ENCODE results near the gene SPDYA. TPM values are rescaled to one million over a fixed set of nuclear protein-coding genes. Genes with fewer than 3 reads are reported as not detected.
"Not testable (repeated sequence)": the region's sequence is repeated elsewhere in the genome, so short reads cannot be mapped to it uniquely, and the experiment has no call there.

The SPDYA gene
- total RNA-seq, 2 experiments from 2014 or later = 1.4 to 1.9 TPM

- POLR2A ChIA-PET = interaction anchor here (0.7 kb wide), 3 partner anchors 119 to 196 kb away, joined by 3 to 5 read pairs (median 4); no protein-coding TSS in a partner anchor
- peaks cover 34% of the 10 kb centered on the region for H3K36me3 Mint-ChIP-seq
- not testable (repeated sequence) for H3K27me3 Mint-ChIP-seq; H3K4me1 Mint-ChIP-seq; H3K27ac Mint-ChIP-seq; ATAC-seq (ENCODE audit: low read depth); H3K9me3 Mint-ChIP-seq; H3K4me3 Mint-ChIP-seq; DNase-seq
These were observed 26.1 kb upstream of the SPDYA start for GRCh38 chr2:28784570-28784969.

- POLR2A ChIA-PET = no interaction called here
- Mint-ChIP-seq H3K36me3 (peaks cover 61% of the 10 kb centered on the region), H3K27me3 (no peaks in the 10 kb centered on the region), H3K9me3 (peaks cover 9% of the 10 kb centered on the region), H3K4me1 (peaks cover 11% of the 10 kb centered on the region), H3K4me3 (no peak overlapping the region), H3K27ac (no peak overlapping the region)
- no peak for DNase-seq
- no peak for ATAC-seq (ENCODE audit: low read depth)
These were observed 14.0 kb upstream of the SPDYA start for GRCh38 chr2:28796620-28797019.

GRCh38 chr2:28801726-28802125, 8.9 kb upstream of the SPDYA start:
- H3K36me3 Mint-ChIP-seq = peaks cover 53% of the 10 kb centered on the region

GRCh38 chr2:28802975-28803429, 7.6 kb upstream of the SPDYA start:
- peaks cover 42% of the 10 kb centered on the region for H3K36me3 Mint-ChIP-seq
- H3K4me3 Mint-ChIP-seq = no peak overlapping the region
- H3K27ac Mint-ChIP-seq = no peak overlapping the region
- POLR2A ChIA-PET = no interaction called here
- no peaks in the 10 kb centered on the region for H3K9me3 Mint-ChIP-seq
- H3K4me1 Mint-ChIP-seq = peaks cover 2% of the 10 kb centered on the region
- H3K27me3 Mint-ChIP-seq = no peaks in the 10 kb centered on the region
- ATAC-seq (ENCODE audit: low read depth) (no peak), DNase-seq (no peak)

More at GRCh38 chr2:28801726-28802125, 8.9 kb upstream of the SPDYA start:
- ATAC-seq (ENCODE audit: low read depth) (no peak), DNase-seq (no peak)
- Mint-ChIP-seq H3K4me1 (peaks cover 2% of the 10 kb centered on the region), H3K4me3 (no peak overlapping the region), H3K27ac (no peak overlapping the region), H3K9me3 (peaks cover 2% of the 10 kb centered on the region), H3K27me3 (no peaks in the 10 kb centered on the region)
- POLR2A ChIA-PET = interaction anchor here (0.6 kb wide), 1 partner anchor 13 kb away, joined by 3 read pairs; no protein-coding TSS in a partner anchor

GRCh38 chr2:28809927-28810326, 707 bp upstream of the SPDYA start:
- DNase-seq (no peak), ATAC-seq (ENCODE audit: low read depth) (no peak)
- Mint-ChIP-seq H3K9me3 (no peaks in the 10 kb centered on the region), H3K36me3 (peaks cover 17% of the 10 kb centered on the region), H3K27ac (no peak overlapping the region), H3K27me3 (peaks cover 9% of the 10 kb centered on the region), H3K4me1 (peaks cover 8% of the 10 kb centered on the region), H3K4me3 (peak overlapping the region; percentile 85)
- POLR2A ChIA-PET = interaction anchor here (0.7 kb wide), 2 partner anchors 11 to 81 kb away, joined by 4 to 5 read pairs; no protein-coding TSS in a partner anchor

GRCh38 chr2:28818053-28818452, 7.4 kb downstream of the SPDYA start:
- ATAC-seq (ENCODE audit: low read depth) = no peak
- no peak overlapping the region for H3K27ac Mint-ChIP-seq
- H3K9me3 Mint-ChIP-seq = no peaks in the 10 kb centered on the region
- POLR2A ChIA-PET = no interaction called here
- peaks cover 2% of the 10 kb centered on the region for H3K4me1 Mint-ChIP-seq
- no peak overlapping the region for H3K4me3 Mint-ChIP-seq
- peaks cover 10% of the 10 kb centered on the region for H3K27me3 Mint-ChIP-seq
- no peaks in the 10 kb centered on the region for H3K36me3 Mint-ChIP-seq
- no peak for DNase-seq

GRCh38 chr2:28821295-28821958, 10.8 kb downstream of the SPDYA start:
- peaks cover 2% of the 10 kb centered on the region for H3K4me1 Mint-ChIP-seq
- no peak for DNase-seq
- no peak overlapping the region for H3K4me3 Mint-ChIP-seq
- peak; percentile 75 for ATAC-seq (ENCODE audit: low read depth)
- H3K36me3 Mint-ChIP-seq = no peaks in the 10 kb centered on the region
- H3K27me3 Mint-ChIP-seq = peaks cover 27% of the 10 kb centered on the region
- POLR2A ChIA-PET = interaction anchor here (0.7 kb wide), 2 partner anchors 10 to 1138 kb away, joined by 3 to 4 read pairs; no protein-coding TSS in a partner anchor
- H3K27ac Mint-ChIP-seq = no peak overlapping the region
- H3K9me3 Mint-ChIP-seq = no peaks in the 10 kb centered on the region

GRCh38 chr2:28822036-28822435, 11.4 kb downstream of the SPDYA start:
- H3K4me3 Mint-ChIP-seq = no peak overlapping the region
- ATAC-seq (ENCODE audit: low read depth) (no peak), DNase-seq (no peak)
- no peaks in the 10 kb centered on the region for H3K9me3 Mint-ChIP-seq
- peaks cover 2% of the 10 kb centered on the region for H3K4me1 Mint-ChIP-seq
- peaks cover 27% of the 10 kb centered on the region for H3K27me3 Mint-ChIP-seq
- no peak overlapping the region for H3K27ac Mint-ChIP-seq
- POLR2A ChIA-PET = no interaction called here
- H3K36me3 Mint-ChIP-seq = no peaks in the 10 kb centered on the region

GRCh38 chr2:28824207-28824606, 13.6 kb downstream of the SPDYA start:
- H3K27ac Mint-ChIP-seq = no peak overlapping the region
- ATAC-seq (ENCODE audit: low read depth) = no peak
- peaks cover 2% of the 10 kb centered on the region for H3K4me1 Mint-ChIP-seq
- no peaks in the 10 kb centered on the region for H3K36me3 Mint-ChIP-seq
- POLR2A ChIA-PET = interaction anchor here (0.7 kb wide), 1 partner anchor 101 kb away, joined by 6 read pairs; no protein-coding TSS in a partner anchor
- H3K27me3 Mint-ChIP-seq = peaks cover 24% of the 10 kb centered on the region
- H3K4me3 Mint-ChIP-seq = no peak overlapping the region
- DNase-seq = no peak
- H3K9me3 Mint-ChIP-seq = no peaks in the 10 kb centered on the region

GRCh38 chr2:28824870-28825269, 14.2 kb downstream of the SPDYA start:
- Mint-ChIP-seq H3K4me3 (no peak overlapping the region), H3K36me3 (no peaks in the 10 kb centered on the region), H3K9me3 (no peaks in the 10 kb centered on the region), H3K4me1 (peaks cover 2% of the 10 kb centered on the region), H3K27me3 (peaks cover 24% of the 10 kb centered on the region), H3K27ac (no peak overlapping the region)
- POLR2A ChIA-PET = interaction anchor here (0.7 kb wide), 1 partner anchor 102 kb away, joined by 6 read pairs; no protein-coding TSS in a partner anchor
- ATAC-seq (ENCODE audit: low read depth) (no peak), DNase-seq (no peak)

GRCh38 chr2:28828382-28828781, 17.7 kb downstream of the SPDYA start:
- no peak for DNase-seq
- POLR2A ChIA-PET = no interaction called here
- Mint-ChIP-seq H3K4me1 (no peaks in the 10 kb centered on the region), H3K36me3 (no peaks in the 10 kb centered on the region), H3K4me3 (no peak overlapping the region), H3K27me3 (peaks cover 18% of the 10 kb centered on the region), H3K9me3 (no peaks in the 10 kb centered on the region), H3K27ac (no peak overlapping the region)
- no peak for ATAC-seq (ENCODE audit: low read depth)

- no peaks in the 10 kb centered on the region for H3K9me3 Mint-ChIP-seq
- POLR2A ChIA-PET = interaction anchor here (1.0 kb wide), 1 partner anchor 8 kb away, joined by 3 read pairs; no protein-coding TSS in a partner anchor
- no peaks in the 10 kb centered on the region for H3K4me1 Mint-ChIP-seq
- no peak overlapping the region for H3K27ac Mint-ChIP-seq
- no peak for ATAC-seq (ENCODE audit: low read depth)
- no peak overlapping the region for H3K4me3 Mint-ChIP-seq
- DNase-seq = no peak
- no peaks in the 10 kb centered on the region for H3K36me3 Mint-ChIP-seq
- H3K27me3 Mint-ChIP-seq = peaks cover 2% of the 10 kb centered on the region
These were observed 23.3 kb downstream of the SPDYA start for GRCh38 chr2:28833740-28834470.

GRCh38 chr2:28835781-28836180, 25.1 kb downstream of the SPDYA start:
- Mint-ChIP-seq H3K27me3 (no peaks in the 10 kb centered on the region), H3K36me3 (no peaks in the 10 kb centered on the region), H3K9me3 (no peaks in the 10 kb centered on the region), H3K27ac (no peak overlapping the region), H3K4me3 (no peak overlapping the region), H3K4me1 (no peaks in the 10 kb centered on the region)
- DNase-seq = no peak
- no peak for ATAC-seq (ENCODE audit: low read depth)
- POLR2A ChIA-PET = no interaction called here

Measured in activated naive CD8-positive, alpha-beta T cell treated with anti-CD3 and anti-CD28 coated beads, Interleukin-2, amount 10 ng/mL, durations not matched to agents 7 days and 5 days (primary cell).